Activated T-helper 1 cell treated with anti-CD3 and anti-CD28 coated beads, Interleukin-12 subunit alpha, Interleukin-12 subunit beta, Interleukin-2, Interleukin-4 antibody, amounts not matched to agents 30 ng/mL and 10 ng/mL and 1 ng/mL, durations not matched to agents 14 hours and 24 hours and 36 hours (primary cell): Measurements from ENCODE around the gene CCDC192. TPM values are rescaled to one million over a fixed set of nuclear protein-coding genes. Genes with fewer than 3 reads are reported as not detected.
A peak's percentile ranks its signal among the peaks of the same experiment; 100 is the strongest.

Experiments
- DNase-seq: peaks from one replicate; pipeline ENCODE4 v3.0.0; 2021; ENCODE audit warnings: low spot score
- H3K27ac Mint-ChIP-seq: one replicate; pipeline ENCODE4 v1.8.0; 2021; ENCODE audit warnings: mild to moderate bottlenecking, mixed read lengths
- H3K27me3 Mint-ChIP-seq: one replicate; pipeline ENCODE4 v1.8.0; 2022; ENCODE audit warnings: mild to moderate bottlenecking, moderate library complexity, mixed read lengths; ENCODE audit not compliant: insufficient read depth
- H3K36me3 Mint-ChIP-seq: one replicate; pipeline ENCODE4 v1.8.0; 2021; ENCODE audit warnings: low read depth, mixed read lengths
- H3K4me1 Mint-ChIP-seq: one replicate; pipeline ENCODE4 v1.8.0; 2021; ENCODE audit warnings: low read depth, mixed read lengths
- H3K4me3 Mint-ChIP-seq: one replicate; pipeline ENCODE4 v1.8.0; 2021; ENCODE audit warnings: mild to moderate bottlenecking, moderate library complexity, mixed read lengths
- H3K9me3 Mint-ChIP-seq: one replicate; pipeline ENCODE4 v1.8.0; 2021; ENCODE audit warnings: mixed read lengths
- intact Hi-C: fragments of 100-400 bp; cut with micrococcal nuclease; formaldehyde crosslinking; loops from one replicate; pipeline ENCODE4 v1.15.1; 2024
- total RNA-seq: library from RNA; stranded (reverse); gene quantifications from 2 replicates; pipeline ENCODE4 v1.2.3, GENCODE V29; 2022

The CCDC192 gene
- total RNA-seq, 1 donor from 2014 or later: not detected

GRCh38 chr5:127898551-127899213, 195.5 kb downstream of the CCDC192 start:
- no peak for DNase-seq
- H3K27ac Mint-ChIP-seq: no peak overlapping the region
- H3K4me1 Mint-ChIP-seq: peaks cover 5% of the 10 kb centered on the region
- no peak overlapping the region for H3K4me3 Mint-ChIP-seq
- no peaks in the 10 kb centered on the region for H3K36me3 Mint-ChIP-seq
- intact Hi-C loops: loop anchor here (2.0 kb wide), 1 partner anchor 112 kb away; no protein-coding TSS in a partner anchor
- H3K9me3 Mint-ChIP-seq: no peaks in the 10 kb centered on the region
- no peaks in the 10 kb centered on the region for H3K27me3 Mint-ChIP-seq

GRCh38 chr5:127899214-127899610, 196.0 kb downstream of the CCDC192 start:
- Mint-ChIP-seq H3K4me1 (peaks cover 5% of the 10 kb centered on the region), H3K9me3 (no peaks in the 10 kb centered on the region), H3K4me3 (no peak overlapping the region), H3K36me3 (no peaks in the 10 kb centered on the region), H3K27ac (no peak overlapping the region), H3K27me3 (peaks cover 3% of the 10 kb centered on the region)
- no peak for DNase-seq
- intact Hi-C loops: loop anchor here (2.0 kb wide), 1 partner anchor 112 kb away; no protein-coding TSS in a partner anchor

- no peak for DNase-seq
- H3K27ac Mint-ChIP-seq: no peak overlapping the region
- H3K36me3 Mint-ChIP-seq: no peaks in the 10 kb centered on the region
- intact Hi-C loops: loop anchor here (2.0 to 10.0 kb wide), 3 partner anchors 149 to 342 kb away; partner anchors contain the start of gene SLC12A2
- H3K4me3 Mint-ChIP-seq: no peak overlapping the region
- H3K4me1 Mint-ChIP-seq: peaks cover 10% of the 10 kb centered on the region
- H3K9me3 Mint-ChIP-seq: no peaks in the 10 kb centered on the region
- H3K27me3 Mint-ChIP-seq: peaks cover 16% of the 10 kb centered on the region
These were observed 203.5 kb downstream of the CCDC192 start for GRCh38 chr5:127906562-127907204.

GRCh38 chr5:127907907-127908306, 204.7 kb downstream of the CCDC192 start:
- no peak overlapping the region for H3K27ac Mint-ChIP-seq
- H3K4me3 Mint-ChIP-seq: no peak overlapping the region
- no peaks in the 10 kb centered on the region for H3K9me3 Mint-ChIP-seq
- no peak for DNase-seq
- intact Hi-C loops: loop anchor here (2.0 to 10.0 kb wide), 3 partner anchors 151 to 343 kb away; partner anchors contain the start of gene SLC12A2
- H3K27me3 Mint-ChIP-seq: peaks cover 16% of the 10 kb centered on the region
- peaks cover 10% of the 10 kb centered on the region for H3K4me1 Mint-ChIP-seq
- H3K36me3 Mint-ChIP-seq: no peaks in the 10 kb centered on the region

GRCh38 chr5:127909066-127909465, 205.9 kb downstream of the CCDC192 start:
- no peak overlapping the region for H3K4me3 Mint-ChIP-seq
- intact Hi-C loops: loop anchor here (1.0 to 10.0 kb wide), 3 partner anchors 152 to 344 kb away; no protein-coding TSS in a partner anchor
- H3K27ac Mint-ChIP-seq: no peak overlapping the region
- H3K9me3 Mint-ChIP-seq: no peaks in the 10 kb centered on the region
- no peak for DNase-seq
- H3K27me3 Mint-ChIP-seq: peaks cover 13% of the 10 kb centered on the region
- peaks cover 10% of the 10 kb centered on the region for H3K4me1 Mint-ChIP-seq
- H3K36me3 Mint-ChIP-seq: no peaks in the 10 kb centered on the region

- Mint-ChIP-seq H3K4me1 (peaks cover 10% of the 10 kb centered on the region), H3K9me3 (no peaks in the 10 kb centered on the region), H3K4me3 (no peak overlapping the region), H3K27ac (no peak overlapping the region), H3K27me3 (peaks cover 13% of the 10 kb centered on the region), H3K36me3 (no peaks in the 10 kb centered on the region)
- no peak for DNase-seq
- intact Hi-C loops: loop anchor here (1.0 to 10.0 kb wide), 3 partner anchors 153 to 345 kb away; no protein-coding TSS in a partner anchor
These were observed 206.6 kb downstream of the CCDC192 start for GRCh38 chr5:127909821-127910220.

- Mint-ChIP-seq H3K4me3 (no peak overlapping the region), H3K9me3 (no peaks in the 10 kb centered on the region), H3K4me1 (peaks cover 9% of the 10 kb centered on the region), H3K36me3 (no peaks in the 10 kb centered on the region), H3K27me3 (peaks cover 13% of the 10 kb centered on the region), H3K27ac (no peak overlapping the region)
- intact Hi-C loops: no loop called here
- DNase-seq: no peak
These were observed 207.2 kb downstream of the CCDC192 start for GRCh38 chr5:127910307-127910956.

- no peak for DNase-seq
- Mint-ChIP-seq H3K9me3 (no peaks in the 10 kb centered on the region), H3K4me3 (no peak overlapping the region), H3K27me3 (peaks cover 10% of the 10 kb centered on the region), H3K27ac (no peak overlapping the region), H3K4me1 (peaks cover under 1% of the 10 kb centered on the region), H3K36me3 (no peaks in the 10 kb centered on the region)
- intact Hi-C loops: no loop called here
These were observed 208.4 kb downstream of the CCDC192 start for GRCh38 chr5:127911619-127912018.

GRCh38 chr5:127912411-127912810, 209.2 kb downstream of the CCDC192 start:
- H3K4me1 Mint-ChIP-seq: peaks cover 9% of the 10 kb centered on the region

GRCh38 chr5:127916885-127917573, 213.8 kb downstream of the CCDC192 start:
- intact Hi-C loops: no loop called here
- no peak overlapping the region for H3K27ac Mint-ChIP-seq
- no peaks in the 10 kb centered on the region for H3K9me3 Mint-ChIP-seq
- H3K4me1 Mint-ChIP-seq: peaks cover 11% of the 10 kb centered on the region
- H3K4me3 Mint-ChIP-seq: peak overlapping the region; percentile 2
- DNase-seq: no peak
- H3K27me3 Mint-ChIP-seq: peaks cover 2% of the 10 kb centered on the region
- H3K36me3 Mint-ChIP-seq: no peaks in the 10 kb centered on the region

More at GRCh38 chr5:127912411-127912810, 209.2 kb downstream of the CCDC192 start:
- no peaks in the 10 kb centered on the region for H3K36me3 Mint-ChIP-seq
- no peak overlapping the region for H3K4me3 Mint-ChIP-seq
- no peak overlapping the region for H3K27ac Mint-ChIP-seq
- peaks cover 10% of the 10 kb centered on the region for H3K27me3 Mint-ChIP-seq
- no peak for DNase-seq
- H3K9me3 Mint-ChIP-seq: no peaks in the 10 kb centered on the region
- intact Hi-C loops: no loop called here

GRCh38 chr5:127919006-127919796, 216.0 kb downstream of the CCDC192 start:
- no peak for DNase-seq
- no peaks in the 10 kb centered on the region for H3K9me3 Mint-ChIP-seq
- peaks cover 2% of the 10 kb centered on the region for H3K27me3 Mint-ChIP-seq
- intact Hi-C loops: no loop called here
- peaks cover 11% of the 10 kb centered on the region for H3K4me1 Mint-ChIP-seq
- no peak overlapping the region for H3K27ac Mint-ChIP-seq
- no peak overlapping the region for H3K4me3 Mint-ChIP-seq
- no peaks in the 10 kb centered on the region for H3K36me3 Mint-ChIP-seq

- Mint-ChIP-seq H3K4me3 (no peak overlapping the region), H3K27ac (no peak overlapping the region), H3K4me1 (peaks cover 11% of the 10 kb centered on the region), H3K9me3 (no peaks in the 10 kb centered on the region), H3K27me3 (peaks cover 3% of the 10 kb centered on the region), H3K36me3 (no peaks in the 10 kb centered on the region)
- intact Hi-C loops: no loop called here
- no peak for DNase-seq
These were observed 216.6 kb downstream of the CCDC192 start for GRCh38 chr5:127919818-127920217.
